Hippocampal formation (tissue), 2 donors: ENCODE data around the gene WDFY1.
A peak's percentile ranks its signal among the peaks of the same experiment; 100 is the strongest.

ENCODE experiments used
- DNase-seq, 2 donors: peaks; one replicate each; lab custom pipeline; 2025; lab: John Stamatoyannopoulos, UW

WDFY1 gene

GRCh38 chr2:223944703-223945531 lies at the start of gene WDFY1:
TSS of gene WDFY1 (minus strand) at chr2:223945335. CDS start at chr2:223945284, 51 bp downstream.
- DNase-seq, result peak; percentile 82 to 94

GRCh38 chr2:223994562-223995162 lies 49.5 kb upstream of the WDFY1 start:
- DNase-seq, result no peak

GRCh38 chr2:223993634-223994232 lies 48.6 kb upstream of the WDFY1 start:
- peak; percentile 43 to 64 for DNase-seq

- no peak for DNase-seq
These were observed 46.5 kb upstream of the WDFY1 start for GRCh38 chr2:223991611-223992010.

GRCh38 chr2:223989856-223990232 lies 44.7 kb upstream of the WDFY1 start:
- DNase-seq, result no peak

GRCh38 chr2:223989206-223989855 lies 44.2 kb upstream of the WDFY1 start:
- DNase-seq, result no peak

- no peak for DNase-seq
These were observed 36.1 kb upstream of the WDFY1 start for GRCh38 chr2:223981241-223981640.

- no peak for DNase-seq
These were observed 35.7 kb upstream of the WDFY1 start for GRCh38 chr2:223980803-223981202.

- no peak for DNase-seq
These were observed 35.2 kb upstream of the WDFY1 start for GRCh38 chr2:223980397-223980735.

- no peak for DNase-seq
These were observed 34.7 kb upstream of the WDFY1 start for GRCh38 chr2:223979730-223980396.

- DNase-seq, result no peak
These were observed 33.3 kb upstream of the WDFY1 start for GRCh38 chr2:223978451-223978850.

- DNase-seq, result no peak
These were observed 31.6 kb upstream of the WDFY1 start for GRCh38 chr2:223976635-223977226.

GRCh38 chr2:223973606-223974005 lies 28.5 kb upstream of the WDFY1 start:
- no peak for DNase-seq

- no peak for DNase-seq
These were observed 27.5 kb upstream of the WDFY1 start for GRCh38 chr2:223972656-223973102.

- DNase-seq, result no peak
These were observed 26.6 kb upstream of the WDFY1 start for GRCh38 chr2:223971731-223972130.

- peak; percentile 55 to 62 for DNase-seq
These were observed 25.4 kb upstream of the WDFY1 start for GRCh38 chr2:223970343-223971128.

GRCh38 chr2:223969856-223970255 lies 24.7 kb upstream of the WDFY1 start:
- DNase-seq, result no peak

GRCh38 chr2:223969315-223969714 lies 24.2 kb upstream of the WDFY1 start:
- no peak for DNase-seq

- no peak for DNase-seq
These were observed 22.8 kb upstream of the WDFY1 start for GRCh38 chr2:223967981-223968380.

GRCh38 chr2:223959688-223960087 lies 14.6 kb upstream of the WDFY1 start:
- peak; percentile 13 to 22 for DNase-seq
